HG03025 (cell line): ENCODE data around the gene SRPRA.

Experiments used
- ATAC-seq: cut with Tn5 transposase; IDR thresholded peaks from one replicate; pipeline ENCODE4 v1.9.1; 2021; ENCODE audit warnings: mild to moderate bottlenecking, moderate library complexity; ENCODE audit not compliant: unreplicated experiment, low FRiP score

Gene SRPRA

DNA sequence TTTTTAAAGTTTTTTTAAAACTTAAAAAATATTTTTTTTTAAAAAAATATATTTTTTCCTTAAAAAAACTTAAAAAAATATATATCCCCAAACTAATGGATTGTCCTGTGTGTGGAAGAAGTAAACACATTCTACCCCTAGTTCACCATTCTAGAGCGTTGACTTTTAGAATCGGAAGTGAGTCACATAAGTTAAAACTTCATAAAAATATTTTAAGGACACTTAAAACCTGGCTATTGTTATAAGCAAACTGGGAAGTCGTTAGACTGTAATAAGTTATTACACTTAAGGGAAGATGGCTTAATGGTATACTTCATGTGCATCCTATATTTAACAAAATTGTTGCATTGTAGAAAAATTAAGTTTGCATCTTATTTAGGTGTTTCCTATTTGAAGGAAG, 36.0 kb downstream of the SRPRA start:
- no peak for ATAC-seq

DNA sequence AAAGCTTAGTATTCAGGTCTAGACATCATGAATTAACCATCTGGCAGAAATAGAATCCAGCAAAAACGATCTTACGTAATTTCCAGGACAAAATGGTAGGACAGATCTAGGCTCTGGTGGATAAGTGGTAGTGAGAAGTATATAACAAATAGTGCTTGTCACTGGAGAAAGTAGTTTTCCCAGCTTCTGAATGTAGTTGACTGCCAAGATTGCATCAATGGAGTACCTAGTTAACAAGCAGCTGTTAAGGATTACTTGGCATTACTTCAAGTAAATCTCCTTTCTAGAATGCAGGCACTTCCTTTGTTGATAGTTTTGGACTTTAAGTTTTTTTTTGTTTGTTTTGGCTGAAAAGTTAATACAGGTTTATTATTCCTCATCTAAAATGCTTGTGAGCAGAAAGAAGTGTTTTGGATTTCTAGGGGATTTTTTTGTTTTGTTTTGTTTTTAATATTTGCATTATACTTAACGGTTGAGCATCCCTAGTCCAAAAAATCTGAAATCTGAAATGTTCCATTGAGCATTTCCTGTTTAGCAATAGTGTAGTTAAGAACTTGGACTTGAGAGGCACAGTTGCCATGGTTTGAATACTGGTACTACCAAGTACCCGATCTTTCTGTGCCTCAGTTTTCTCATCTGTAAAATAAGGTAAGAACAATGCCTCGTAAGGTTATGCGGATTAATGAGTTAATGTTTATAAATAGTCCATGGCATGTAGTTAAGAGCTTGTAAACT, 36.8 kb downstream of the SRPRA start:
- no peak for ATAC-seq

DNA sequence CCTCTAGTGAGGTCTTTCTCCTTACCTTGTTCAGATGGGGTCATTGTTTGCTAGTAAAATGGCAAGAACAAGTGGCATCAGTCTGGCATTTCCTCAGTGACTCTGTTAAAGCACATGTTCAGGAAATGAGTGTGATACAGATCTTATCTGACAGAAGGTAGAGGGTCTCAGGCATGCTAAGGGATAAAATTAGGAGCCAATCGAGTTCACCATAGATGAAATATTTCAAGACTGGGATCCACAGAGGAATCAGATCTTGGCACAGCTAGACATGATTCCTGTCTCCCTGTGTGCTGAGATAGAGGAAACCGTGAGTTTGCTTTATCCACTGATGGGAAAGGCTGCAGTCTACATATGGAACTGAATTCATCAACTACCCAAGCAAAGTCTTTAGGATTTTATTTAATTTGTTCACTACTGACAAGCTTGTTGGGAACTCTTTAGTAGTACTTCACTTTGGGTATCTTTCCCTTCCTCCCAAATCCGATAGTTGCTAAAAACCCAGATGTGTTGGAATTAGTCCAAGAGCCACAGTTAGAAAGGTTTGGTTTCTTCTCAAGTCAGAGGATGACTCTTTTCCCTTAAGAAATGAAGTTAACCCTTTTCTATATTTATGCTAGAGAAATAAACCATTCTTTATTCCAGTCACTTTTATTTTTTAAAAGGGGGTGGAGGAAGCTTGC, 38.7 kb downstream of the SRPRA start:
- ATAC-seq: no peak

DNA sequence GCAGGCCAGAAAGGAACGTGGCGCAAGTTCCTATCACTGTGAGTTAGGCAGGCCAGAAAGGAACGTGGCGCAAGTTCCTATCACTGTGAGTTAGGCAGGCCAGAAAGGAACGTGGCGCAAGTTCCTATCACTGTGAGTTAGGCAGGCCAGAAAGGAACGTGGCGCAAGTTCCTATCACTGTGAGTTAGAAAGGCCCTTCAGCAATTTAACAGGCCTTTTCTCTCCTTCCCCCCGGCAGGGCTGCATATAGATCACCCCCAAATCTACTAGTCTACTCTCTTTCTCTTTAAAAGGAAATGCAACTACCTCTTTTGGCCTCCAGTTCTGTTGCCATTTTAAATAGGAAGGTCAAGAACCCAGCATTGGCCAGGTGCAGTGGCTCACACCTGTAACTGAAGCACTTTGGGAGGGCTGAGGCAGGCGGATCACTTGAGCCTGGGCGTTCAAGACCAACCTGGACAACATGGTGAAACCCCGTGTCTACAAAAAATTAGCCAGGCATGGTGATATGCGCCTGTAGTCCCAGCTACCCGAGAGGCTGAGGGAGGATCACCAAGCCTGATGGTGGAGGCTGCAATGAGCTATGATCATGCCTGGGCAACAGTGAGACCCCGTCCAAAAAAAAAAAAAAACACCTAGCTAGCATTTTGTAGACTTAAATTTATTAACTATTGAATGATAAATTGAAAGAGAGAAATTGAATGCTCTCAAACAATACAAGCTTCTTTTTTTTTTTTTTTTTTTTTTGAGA, 42.2 kb downstream of the SRPRA start:
- no peak for ATAC-seq

DNA sequence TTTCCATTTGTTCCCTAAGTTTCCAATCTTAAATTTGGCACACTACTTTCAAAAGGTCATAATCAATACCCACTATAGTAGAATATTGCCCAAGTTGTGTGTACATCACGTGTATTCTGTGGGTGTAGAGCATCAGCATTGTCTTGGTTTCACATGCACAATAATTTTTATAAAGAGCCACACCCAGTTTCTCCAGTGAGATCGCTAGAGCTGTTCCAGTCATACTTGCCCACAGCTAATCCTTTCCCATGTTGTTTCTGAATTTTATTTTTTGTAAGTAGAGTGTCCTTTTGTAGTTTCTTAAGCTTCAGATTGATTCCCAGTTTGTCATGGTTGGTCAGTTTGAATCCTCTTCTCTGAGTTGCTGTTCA, 43.4 kb downstream of the SRPRA start:
- no peak for ATAC-seq

DNA sequence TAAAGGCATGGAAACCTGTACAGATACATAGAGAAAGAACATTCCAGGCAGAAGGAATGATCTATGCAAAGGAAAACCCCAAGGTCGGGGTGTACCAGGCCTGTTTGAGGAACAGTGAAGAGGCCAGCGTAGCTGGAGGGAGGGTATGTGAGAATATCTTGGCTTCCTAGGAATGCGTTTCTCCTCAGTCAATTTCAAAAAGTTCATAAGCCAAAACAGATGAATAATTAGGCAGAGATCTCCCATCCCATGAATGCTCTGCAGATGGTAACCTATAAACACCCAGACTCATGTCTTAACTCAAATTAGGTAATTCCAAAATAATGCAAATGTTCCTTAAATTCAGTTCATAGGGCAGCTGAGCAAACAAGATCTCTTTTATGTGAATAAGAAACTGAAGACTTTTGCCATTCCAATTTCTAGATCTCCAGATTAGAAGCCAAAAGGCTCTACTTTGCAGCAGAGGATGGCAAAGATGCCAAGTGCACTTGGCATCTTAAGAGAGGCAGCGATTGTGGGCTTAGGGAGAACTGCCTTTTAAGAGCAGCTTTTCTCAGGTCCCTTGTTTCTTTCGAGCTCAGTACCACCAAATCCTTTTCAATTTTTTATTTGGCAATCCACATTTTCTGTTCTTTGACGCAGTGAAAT, 43.9 kb downstream of the SRPRA start:
- ATAC-seq: no peak

DNA sequence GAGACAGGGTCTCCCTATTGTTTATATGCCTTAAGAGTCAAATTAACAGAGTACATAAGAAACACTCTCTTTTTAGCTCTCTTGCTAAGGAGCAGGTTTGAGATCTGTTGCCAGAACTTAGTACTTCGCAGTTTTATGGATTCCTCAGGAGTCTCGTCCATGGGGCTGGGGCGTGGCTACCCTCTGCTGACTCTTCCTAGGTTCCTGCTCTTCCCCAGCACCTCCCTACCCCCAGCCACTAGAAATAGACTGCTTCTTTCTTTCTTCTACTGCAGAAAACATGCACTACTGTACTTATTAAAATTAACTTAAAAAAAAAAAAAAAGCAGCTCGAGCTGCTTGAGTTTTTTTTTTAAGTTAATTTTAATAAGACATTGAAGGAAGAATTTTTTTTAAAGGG, 49.1 kb downstream of the SRPRA start:
- ATAC-seq: no peak

DNA sequence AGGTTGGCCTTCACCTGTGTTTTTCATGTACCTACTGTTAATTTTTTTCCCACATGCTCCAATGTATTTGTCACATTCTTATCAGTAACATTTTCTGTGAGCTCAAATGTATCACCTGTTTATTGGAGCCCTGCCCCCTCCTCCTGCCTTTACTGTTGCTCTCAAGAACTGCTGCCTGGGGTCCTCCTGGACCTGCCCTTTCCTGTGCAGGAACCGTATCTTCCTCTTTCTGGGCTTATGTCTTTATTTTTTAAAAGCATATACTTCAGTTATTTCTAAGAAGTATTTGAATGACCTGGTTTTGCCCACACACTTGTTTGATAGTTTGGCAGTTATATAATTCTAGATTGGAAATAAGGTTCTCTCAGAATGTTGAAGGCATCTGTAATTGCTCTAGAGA, 51.2 kb downstream of the SRPRA start:
- ATAC-seq: no peak

DNA sequence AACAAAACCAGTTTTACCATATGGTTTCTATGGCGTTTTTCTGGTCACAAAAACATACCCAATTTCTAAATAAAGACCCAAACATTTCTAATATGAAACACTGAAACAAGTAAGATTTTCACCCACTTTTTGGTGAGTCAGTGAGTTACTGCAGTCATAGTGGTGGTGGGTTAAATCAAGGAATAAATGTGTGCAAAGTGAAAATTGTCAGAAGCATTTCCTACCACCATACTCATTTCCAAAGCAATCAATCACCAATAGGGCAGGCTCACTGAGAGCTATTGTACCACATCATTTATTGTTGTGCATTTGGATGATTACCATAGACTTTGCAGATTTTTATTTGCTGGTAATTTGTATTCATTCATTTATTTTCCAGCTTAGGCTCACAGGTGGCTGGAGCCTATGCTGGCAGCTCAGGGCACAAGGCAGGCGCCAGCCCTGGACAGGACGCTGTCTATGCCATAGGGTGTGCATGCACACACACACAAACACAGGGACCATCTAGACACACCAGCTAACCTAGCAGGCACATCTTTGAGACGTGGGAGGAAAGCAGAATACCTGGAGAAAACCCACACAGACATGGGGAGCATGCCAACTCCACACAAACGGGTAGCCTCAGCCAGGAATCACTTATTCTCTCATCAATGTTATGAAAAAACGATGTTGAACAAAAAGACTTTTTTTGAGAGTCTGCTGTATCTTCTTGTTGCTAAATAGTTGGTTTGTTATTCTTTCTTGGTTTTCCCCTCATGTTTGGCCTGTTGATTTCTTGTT, 52.0 kb downstream of the SRPRA start:
- ATAC-seq: no peak

DNA sequence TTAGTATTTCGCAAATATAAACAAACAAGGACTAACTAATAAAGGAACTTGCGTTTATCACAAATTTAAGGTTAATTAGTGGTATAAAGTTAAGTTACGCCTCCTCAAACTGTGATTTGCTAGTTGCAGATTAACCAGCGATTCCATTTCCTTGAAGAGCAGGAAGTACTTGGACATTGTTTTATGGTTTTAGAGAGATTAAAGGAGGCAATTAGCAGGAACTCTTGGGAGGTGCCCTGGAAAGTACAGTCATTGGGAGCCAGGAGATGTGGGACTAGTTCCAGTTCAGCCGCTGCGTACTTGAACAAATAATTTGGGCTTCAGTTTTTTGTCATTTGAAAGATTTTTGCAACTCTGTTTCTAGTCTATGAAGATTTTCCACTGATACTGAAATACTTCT, 53.9 kb downstream of the SRPRA start:
- no peak for ATAC-seq

DNA sequence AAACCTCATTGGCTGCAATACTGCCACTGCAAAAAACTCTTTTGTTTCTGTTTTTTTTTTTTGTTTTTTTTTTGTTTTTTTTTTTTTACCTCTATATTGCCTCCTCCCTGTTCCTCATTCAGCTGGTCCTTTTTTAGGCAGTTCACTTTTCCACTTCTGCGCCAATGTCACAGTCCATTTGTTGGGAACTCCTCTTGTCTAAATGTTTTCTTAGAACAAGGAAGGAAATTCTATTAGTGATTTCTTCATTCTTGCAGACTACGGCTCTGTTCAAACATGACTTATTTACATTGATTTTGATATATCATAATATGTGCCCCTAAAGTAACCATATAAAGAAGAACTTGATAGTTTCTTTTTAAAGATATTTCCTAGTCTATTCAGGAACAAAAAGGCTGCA, 54.3 kb downstream of the SRPRA start:
- ATAC-seq: no peak
